K562 (cell line): Measurements from ENCODE around the gene GPR107. TPM values are rescaled to one million over a fixed set of nuclear protein-coding genes. Genes with fewer than 3 reads are reported as not detected.

Experiments
- ATF1 ChIP-seq, 2 experiments: fragments of 450-650 bp in 1 of 2; IDR thresholded peaks; 2 replicates each; pipeline ENCODE4 v1.6.1; 2016; ENCODE audit warnings: missing compliant biosample characterization in 1 of 2, missing genetic modification characterization in 1 of 2
- BRD4 ChIP-seq: fragments of 200-600 bp; sonication (generic); IDR thresholded peaks from 2 replicates; pipeline ENCODE4 v1.6.1; 2017; ENCODE audit warnings: inconsistent platforms
- DDX20 ChIP-seq: fragments of 450-650 bp; IDR thresholded peaks from 2 replicates; pipeline ENCODE4 v1.6.1; 2016; ENCODE audit warnings: missing genetic modification characterization, low read depth, mild to moderate bottlenecking, missing compliant biosample characterization, moderate library complexity
- NFE2L1 ChIP-seq: fragments of 450-650 bp; IDR thresholded peaks from 2 replicates; pipeline ENCODE4 v1.6.1; 2016; ENCODE audit warnings: missing genetic modification characterization, low read depth, mild to moderate bottlenecking, missing compliant biosample characterization, moderate library complexity, borderline replicate concordance
- NR2F6 ChIP-seq: fragments of 450-650 bp; formaldehyde crosslinking; IDR thresholded peaks from 2 replicates; pipeline ENCODE4 v1.4.0; 2020; ENCODE audit warnings: mild to moderate bottlenecking
- SAFB2 ChIP-seq: fragments of 200-400 bp; formaldehyde crosslinking; IDR thresholded peaks from 2 replicates; pipeline ENCODE4 v1.6.1; 2018; ENCODE audit warnings: borderline replicate concordance, low read length, low read depth, moderate library complexity; ENCODE audit not compliant: severe bottlenecking
- SIX5 ChIP-seq, 2 experiments: IDR thresholded peaks; 2 replicates each; pipeline ENCODE4 v1.6.1; 2011; ENCODE audit warnings: low read length in 2 of 2, borderline replicate concordance in 1 of 2, low read depth in 1 of 2, mild to moderate bottlenecking in 1 of 2, moderate library complexity in 1 of 2; ENCODE audit not compliant: insufficient read depth in 1 of 2
- SMAD4 ChIP-seq: fragments of 250-450 bp; sonication (Bioruptor Pico); conservative IDR thresholded peaks from 2 replicates; pipeline ENCODE4 v1.8.0; 2021; ENCODE audit warnings: inconsistent platforms, mild to moderate bottlenecking, moderate library complexity
- TBP ChIP-seq: optimal IDR thresholded peaks from 2 replicates; pipeline ENCODE3; 2011; ENCODE audit warnings: low read depth, low read length, improper control_type of control experiment
- ZFPM2 ChIP-seq: fragments of 250-450 bp; sonication (Bioruptor Pico); IDR thresholded peaks from 2 replicates; pipeline ENCODE4 v1.5.1; 2022; ENCODE audit warnings: mild to moderate bottlenecking
- ZMIZ1 ChIP-seq, 2 experiments: fragments of 150-350 bp in 1 of 2; IDR thresholded peaks; 2 replicates each; pipeline ENCODE4 v1.6.1; 2012 to 2016; ENCODE audit warnings: low read depth in 2 of 2, low read length in 2 of 2, mild to moderate bottlenecking in 1 of 2, moderate library complexity in 1 of 2
- ZNF77 ChIP-seq: fragments of 250-450 bp; sonication (Bioruptor Pico); IDR thresholded peaks from 2 replicates; pipeline ENCODE4 v1.5.0; 2020
- polyA plus RNA-seq, 8 experiments: library from polyadenylated mRNA; depleted of rRNA in 4 of 8; stranded (reverse) in 5 of 8; unstranded in 3 of 8; fragments of >200 nt; fragmentation: Nextera tagmentation in 2 of 8; fragmentation: Illumina TruSeq in 1 of 8; extraction: Ambion mirVana in 2 of 8; extraction: Trizol in 1 of 8; gene quantifications; 2 replicates each; pipeline versions ENCODE4 v1.2.1 to v1.2.3, GENCODE V29; 2011 to 2014; ENCODE audit warnings: inconsistent platforms in 1 of 8, missing spikeins in 1 of 8
- total RNA-seq, 7 experiments: library from RNA; depleted of rRNA in 6 of 7; stranded (reverse); fragments of >200 nt in 6 of 7; fragmentation: Illumina TruSeq in 2 of 7; extraction: Trizol in 2 of 7; gene quantifications; 2 replicates each; pipeline versions ENCODE4 v1.2.1 to v1.2.3, GENCODE V29; 2011 to 2021; ENCODE audit warnings: low replicate concordance in 1 of 7
- TF ChIP-seq, protein P1 (sequence below): sonication (generic); formaldehyde crosslinking; IDR thresholded peaks from 2 replicates; pipeline ENCODE4 v1.8.0; 2022; ENCODE audit warnings: mild to moderate bottlenecking, missing genetic modification reagents
- TF ChIP-seq, protein P2 (sequence below), 2 experiments: IDR thresholded peaks; 2 replicates each; pipeline ENCODE4 v1.6.1; 2012; ENCODE audit warnings: improper control_type of control experiment in 2 of 2, low read depth in 2 of 2, low read length in 2 of 2, borderline replicate concordance in 1 of 2
- TF ChIP-seq, protein P3 (sequence below): fragments of 450-650 bp; conservative IDR thresholded peaks from 2 replicates; pipeline ENCODE4 v1.6.1; 2016; ENCODE audit warnings: missing genetic modification characterization, low read depth, mild to moderate bottlenecking, control low read depth, missing compliant biosample characterization

GPR107 gene
- total and polyA plus RNA-seq, 9 of the 15 experiments (the other 6 are each of a cell fraction or from before 2014, with no cell fraction given), result 3.2 to 34.6 (median 14.4) TPM

- TF ChIP-seq, protein P1, sequence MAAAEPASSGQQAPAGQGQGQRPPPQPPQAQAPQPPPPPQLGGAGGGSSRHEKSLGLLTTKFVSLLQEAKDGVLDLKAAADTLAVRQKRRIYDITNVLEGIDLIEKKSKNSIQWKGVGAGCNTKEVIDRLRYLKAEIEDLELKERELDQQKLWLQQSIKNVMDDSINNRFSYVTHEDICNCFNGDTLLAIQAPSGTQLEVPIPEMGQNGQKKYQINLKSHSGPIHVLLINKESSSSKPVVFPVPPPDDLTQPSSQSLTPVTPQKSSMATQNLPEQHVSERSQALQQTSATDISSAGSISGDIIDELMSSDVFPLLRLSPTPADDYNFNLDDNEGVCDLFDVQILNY (CRISPR knock-in tag), result no peak
- no peak for TF ChIP-seq DDX20 (tag)
- no peak for TF ChIP-seq ZMIZ1 (IDR thresholded peaks at IDR 0.05; ENCODE audit: low read depth in 2 of 2, low read length in 2 of 2)
- no peak for TF ChIP-seq ZFPM2 (CRISPR knock-in tag)
- TF ChIP-seq ZNF77, result no peak
- TF ChIP-seq, protein P2, sequence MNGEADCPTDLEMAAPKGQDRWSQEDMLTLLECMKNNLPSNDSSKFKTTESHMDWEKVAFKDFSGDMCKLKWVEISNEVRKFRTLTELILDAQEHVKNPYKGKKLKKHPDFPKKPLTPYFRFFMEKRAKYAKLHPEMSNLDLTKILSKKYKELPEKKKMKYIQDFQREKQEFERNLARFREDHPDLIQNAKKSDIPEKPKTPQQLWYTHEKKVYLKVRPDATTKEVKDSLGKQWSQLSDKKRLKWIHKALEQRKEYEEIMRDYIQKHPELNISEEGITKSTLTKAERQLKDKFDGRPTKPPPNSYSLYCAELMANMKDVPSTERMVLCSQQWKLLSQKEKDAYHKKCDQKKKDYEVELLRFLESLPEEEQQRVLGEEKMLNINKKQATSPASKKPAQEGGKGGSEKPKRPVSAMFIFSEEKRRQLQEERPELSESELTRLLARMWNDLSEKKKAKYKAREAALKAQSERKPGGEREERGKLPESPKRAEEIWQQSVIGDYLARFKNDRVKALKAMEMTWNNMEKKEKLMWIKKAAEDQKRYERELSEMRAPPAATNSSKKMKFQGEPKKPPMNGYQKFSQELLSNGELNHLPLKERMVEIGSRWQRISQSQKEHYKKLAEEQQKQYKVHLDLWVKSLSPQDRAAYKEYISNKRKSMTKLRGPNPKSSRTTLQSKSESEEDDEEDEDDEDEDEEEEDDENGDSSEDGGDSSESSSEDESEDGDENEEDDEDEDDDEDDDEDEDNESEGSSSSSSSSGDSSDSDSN (IDR thresholded peaks at IDR 0.05; ENCODE audit: borderline replicate concordance in 1 of 2, low read depth in 2 of 2, low read length in 2 of 2), result no peak
- no peak for TF ChIP-seq ATF1 (CRISPR knock-in tag; IDR thresholded peaks at IDR 0.05)
- peak; percentile 53; the same call in 1 of the 2 replicates for TF ChIP-seq ATF1 (tag; IDR thresholded peaks at IDR 0.05)
- no peak; the same call in 1 of the 2 replicates for TF ChIP-seq BRD4
- no peak for TF ChIP-seq NR2F6 (CRISPR knock-in tag)
- peak; percentile 89 for TF ChIP-seq SMAD4
- TF ChIP-seq TBP, result no peak
- TF ChIP-seq SAFB2, result no peak
- no peak for TF ChIP-seq SIX5 (IDR thresholded peaks at IDR 0.05; ENCODE audit: borderline replicate concordance in 1 of 2, insufficient read depth in 1 of 2, low read depth in 1 of 2, low read length in 2 of 2)
- no peak for TF ChIP-seq NFE2L1 (tag)
- TF ChIP-seq, protein P3, sequence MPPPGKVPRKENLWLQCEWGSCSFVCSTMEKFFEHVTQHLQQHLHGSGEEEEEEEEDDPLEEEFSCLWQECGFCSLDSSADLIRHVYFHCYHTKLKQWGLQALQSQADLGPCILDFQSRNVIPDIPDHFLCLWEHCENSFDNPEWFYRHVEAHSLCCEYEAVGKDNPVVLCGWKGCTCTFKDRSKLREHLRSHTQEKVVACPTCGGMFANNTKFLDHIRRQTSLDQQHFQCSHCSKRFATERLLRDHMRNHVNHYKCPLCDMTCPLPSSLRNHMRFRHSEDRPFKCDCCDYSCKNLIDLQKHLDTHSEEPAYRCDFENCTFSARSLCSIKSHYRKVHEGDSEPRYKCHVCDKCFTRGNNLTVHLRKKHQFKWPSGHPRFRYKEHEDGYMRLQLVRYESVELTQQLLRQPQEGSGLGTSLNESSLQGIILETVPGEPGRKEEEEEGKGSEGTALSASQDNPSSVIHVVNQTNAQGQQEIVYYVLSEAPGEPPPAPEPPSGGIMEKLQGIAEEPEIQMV (tag), result no peak
Measured at GRCh38 chr9:130043654-130044623, 9.8 kb upstream of the GPR107 start (continued).
